Mammary epithelial cell (primary cell): ENCODE measurements around the gene ADSS1.

Experiments
- CTCF ChIP-seq, 2 donors: IDR thresholded peaks in 1 of 2; conservative IDR thresholded peaks in 1 of 2; 2 replicates each; pipeline ENCODE4 v1.5.1; 2011 to 2012; ENCODE audit warnings: inconsistent platforms in 2 of 2, low read length in 2 of 2, mild to moderate bottlenecking in 2 of 2, control low read depth in 1 of 2, low read depth in 1 of 2; ENCODE audit not compliant: insufficient read depth in 1 of 2; ENCODE audit errors: extremely low read depth in 1 of 2
- EZH2 ChIP-seq: IDR thresholded peaks from 2 replicates; pipeline ENCODE4 v1.6.1; 2012; ENCODE audit warnings: low read length, inconsistent platforms, borderline replicate concordance

GRCh38 chr14:104717137-104717536 is 6.9 kb upstream of the ADSS1 start:
- TF ChIP-seq EZH2 (no peak), CTCF (conservative IDR thresholded peaks at IDR 0.05 in 1 of 2, IDR thresholded peaks at IDR 0.05 in 1 of 2; ENCODE audit: extremely low read depth in 1 of 2, insufficient read depth in 1 of 2, low read depth in 1 of 2, low read length in 2 of 2) (no peak)
